ENCODE data around the gene GLI1. TPM values are rescaled to one million over a fixed set of nuclear protein-coding genes. Genes with fewer than 3 reads are reported as not detected.

The GLI1 gene
- total RNA-seq, 1 experiment from 2014 or later = 22.4 TPM

DNA sequence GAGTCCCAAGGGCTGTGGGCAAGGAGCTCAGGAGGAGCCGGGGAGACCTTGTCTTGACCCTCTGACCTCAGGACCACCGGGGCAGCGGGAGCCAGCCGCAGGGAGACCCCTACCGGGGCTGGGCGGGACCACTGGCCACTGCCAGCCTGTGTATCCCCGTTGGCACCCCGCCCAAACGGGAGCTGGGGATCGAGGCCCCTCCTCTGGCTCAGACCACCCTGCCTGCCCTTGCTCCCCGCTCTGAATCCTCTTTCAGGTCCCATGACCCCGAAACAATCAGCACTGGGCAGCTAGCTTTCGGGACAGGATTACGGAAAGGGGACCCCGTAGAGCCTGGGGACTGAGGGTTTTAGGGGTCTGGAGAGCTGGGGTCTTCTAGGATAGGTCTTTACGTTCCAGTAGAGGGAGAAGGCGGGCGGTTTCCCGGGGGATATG is 1.3 kb downstream of the GLI1 start:
- peaks cover 33% of the 10 kb centered on the region for H3K4me1 ChIP-seq (ENCODE audit: insufficient read depth, low read length, poor library complexity, severe bottlenecking)
- no peaks in the 10 kb centered on the region for H3K27me3 ChIP-seq (replicated peaks; ENCODE audit: insufficient read depth, low read depth, low read length, poor library complexity)
- BruUV-seq (replicated peaks) = no TSS peak
- CTCF ChIA-PET = no interaction called here
- intact Hi-C loops (cut with micrococcal nuclease; ENCODE audit: unreplicated experiment) = loop anchor here (2.0 to 5.0 kb wide), 2 partner anchors 162 to 281 kb away; no protein-coding TSS in a partner anchor
- H3K9me3 ChIP-seq (ENCODE audit: low read depth, low read length, poor library complexity, severe bottlenecking) = no peaks in the 10 kb centered on the region
- H3K36me3 ChIP-seq (ENCODE audit: insufficient read depth, low read length, poor library complexity, severe bottlenecking) = no peaks in the 10 kb centered on the region
- peak overlapping the region; percentile 85 for H3K27ac ChIP-seq (ENCODE audit: low read depth, low read length, poor library complexity, severe bottlenecking)
- peak overlapping the region; percentile 60 for H3K4me3 ChIP-seq (ENCODE audit: low read depth, low read length, poor library complexity, severe bottlenecking)
- no peak for TF ChIP-seq EZH2 (IDR thresholded peaks at IDR 0.05; ENCODE audit: borderline replicate concordance, low read depth, low read length, poor library complexity, severe bottlenecking)
- TF ChIP-seq, protein P1, sequence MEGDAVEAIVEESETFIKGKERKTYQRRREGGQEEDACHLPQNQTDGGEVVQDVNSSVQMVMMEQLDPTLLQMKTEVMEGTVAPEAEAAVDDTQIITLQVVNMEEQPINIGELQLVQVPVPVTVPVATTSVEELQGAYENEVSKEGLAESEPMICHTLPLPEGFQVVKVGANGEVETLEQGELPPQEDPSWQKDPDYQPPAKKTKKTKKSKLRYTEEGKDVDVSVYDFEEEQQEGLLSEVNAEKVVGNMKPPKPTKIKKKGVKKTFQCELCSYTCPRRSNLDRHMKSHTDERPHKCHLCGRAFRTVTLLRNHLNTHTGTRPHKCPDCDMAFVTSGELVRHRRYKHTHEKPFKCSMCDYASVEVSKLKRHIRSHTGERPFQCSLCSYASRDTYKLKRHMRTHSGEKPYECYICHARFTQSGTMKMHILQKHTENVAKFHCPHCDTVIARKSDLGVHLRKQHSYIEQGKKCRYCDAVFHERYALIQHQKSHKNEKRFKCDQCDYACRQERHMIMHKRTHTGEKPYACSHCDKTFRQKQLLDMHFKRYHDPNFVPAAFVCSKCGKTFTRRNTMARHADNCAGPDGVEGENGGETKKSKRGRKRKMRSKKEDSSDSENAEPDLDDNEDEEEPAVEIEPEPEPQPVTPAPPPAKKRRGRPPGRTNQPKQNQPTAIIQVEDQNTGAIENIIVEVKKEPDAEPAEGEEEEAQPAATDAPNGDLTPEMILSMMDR (conservative IDR thresholded peaks at IDR 0.05; ENCODE audit: low read depth, low read length) = no peak
- no peak for DNase-seq (ENCODE audit: low spot score)
- POLR2A ChIA-PET (ENCODE audit: low non-redundant PET) = interaction anchor here (0.7 kb wide), 1 partner anchor 1565 kb away, joined by 4 read pairs; no protein-coding TSS in a partner anchor

DNA sequence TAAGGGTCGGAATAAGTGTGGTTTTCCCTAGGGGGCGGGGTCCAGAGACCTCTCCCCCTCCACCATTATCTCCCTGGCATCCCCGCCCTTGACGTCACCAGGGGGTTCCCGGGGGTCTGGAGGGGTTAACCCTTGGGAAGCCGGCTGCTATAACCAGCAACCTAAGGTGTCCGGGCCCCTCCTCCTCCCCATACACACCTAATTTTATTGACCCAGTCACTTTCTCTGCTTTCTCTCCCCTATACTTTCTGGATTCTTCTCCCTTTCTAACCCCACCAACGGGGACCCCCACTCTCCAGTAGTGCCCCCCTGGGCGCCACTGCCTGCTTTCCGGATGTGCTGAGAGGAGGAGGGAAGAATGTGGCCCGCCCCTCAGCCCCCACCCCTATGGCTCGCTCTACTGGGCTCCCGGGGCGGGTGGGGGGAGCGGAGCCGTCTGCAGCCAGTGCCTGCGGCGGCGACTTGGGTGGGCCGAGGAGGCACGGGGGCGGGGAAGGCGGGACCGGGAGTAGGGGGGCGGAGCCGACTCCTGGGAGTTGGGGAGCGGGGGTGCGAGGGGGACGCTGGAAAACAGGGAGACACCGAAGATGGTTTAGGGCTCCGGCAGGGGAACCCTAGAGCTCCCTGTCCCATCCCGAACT is 1.8 kb downstream of the GLI1 start:
- Histone ChIP-seq H3K27ac (ENCODE audit: low read depth, low read length, poor library complexity, severe bottlenecking) (peak overlapping the region; percentile 85), H3K9me3 (ENCODE audit: low read depth, low read length, poor library complexity, severe bottlenecking) (no peaks in the 10 kb centered on the region), H3K4me1 (ENCODE audit: insufficient read depth, low read length, poor library complexity, severe bottlenecking) (peaks cover 31% of the 10 kb centered on the region), H3K36me3 (ENCODE audit: insufficient read depth, low read length, poor library complexity, severe bottlenecking) (no peaks in the 10 kb centered on the region), H3K27me3 (replicated peaks; ENCODE audit: insufficient read depth, low read depth, low read length, poor library complexity) (no peaks in the 10 kb centered on the region), H3K4me3 (ENCODE audit: low read depth, low read length, poor library complexity, severe bottlenecking) (peak overlapping the region; percentile 60)
- intact Hi-C loops (cut with micrococcal nuclease; ENCODE audit: unreplicated experiment) = loop anchor here (2.0 to 5.0 kb wide), 2 partner anchors 161 to 281 kb away; no protein-coding TSS in a partner anchor
- peak; percentile 92 for DNase-seq (ENCODE audit: low spot score)
- CTCF ChIA-PET = interaction anchor here (0.6 to 1.2 kb wide), 2 partner anchors 22 to 154 kb away, joined by 3 to 6 read pairs; no protein-coding TSS in a partner anchor
- POLR2A ChIA-PET (ENCODE audit: low non-redundant PET) = interaction anchor here (0.6 to 0.7 kb wide), 2 partner anchors 20 to 1565 kb away, joined by 4 to 7 read pairs; no protein-coding TSS in a partner anchor
- TF ChIP-seq, protein P1 (conservative IDR thresholded peaks at IDR 0.05; ENCODE audit: low read depth, low read length) = no peak
- no peak for TF ChIP-seq EZH2 (IDR thresholded peaks at IDR 0.05; ENCODE audit: borderline replicate concordance, low read depth, low read length, poor library complexity, severe bottlenecking)
- no TSS peak for BruUV-seq (replicated peaks)

DNA sequence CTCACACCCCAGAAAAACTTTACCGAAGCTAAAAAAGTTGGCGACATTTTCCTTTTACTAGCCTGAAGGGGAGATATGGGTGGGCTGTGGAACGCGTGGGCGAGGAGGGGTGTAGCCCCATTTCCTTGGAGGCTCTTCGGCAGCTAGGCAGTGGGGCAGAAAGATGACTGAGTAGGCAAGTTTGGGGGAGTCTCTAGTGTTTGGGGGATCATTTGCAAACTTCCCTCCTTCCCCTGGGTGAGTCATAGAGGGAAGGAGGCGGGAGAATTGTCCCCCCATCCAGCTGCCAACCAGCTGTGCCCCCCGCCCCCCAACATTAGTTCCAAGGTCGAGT is 2.3 kb downstream of the GLI1 start:
- Histone ChIP-seq H3K36me3 (ENCODE audit: insufficient read depth, low read length, poor library complexity, severe bottlenecking) (no peaks in the 10 kb centered on the region), H3K27me3 (replicated peaks; ENCODE audit: insufficient read depth, low read depth, low read length, poor library complexity) (no peaks in the 10 kb centered on the region), H3K27ac (ENCODE audit: low read depth, low read length, poor library complexity, severe bottlenecking) (peak overlapping the region; percentile 85), H3K4me3 (ENCODE audit: low read depth, low read length, poor library complexity, severe bottlenecking) (peak overlapping the region; percentile 60), H3K4me1 (ENCODE audit: insufficient read depth, low read length, poor library complexity, severe bottlenecking) (peaks cover 31% of the 10 kb centered on the region), H3K9me3 (ENCODE audit: low read depth, low read length, poor library complexity, severe bottlenecking) (no peaks in the 10 kb centered on the region)
- no TSS peak for BruUV-seq (replicated peaks)
- intact Hi-C loops (cut with micrococcal nuclease; ENCODE audit: unreplicated experiment) = loop anchor here (2.0 to 5.0 kb wide), 2 partner anchors 161 to 280 kb away; no protein-coding TSS in a partner anchor
- no peak for DNase-seq (ENCODE audit: low spot score)
- CTCF ChIA-PET = interaction anchor here (0.6 to 1.2 kb wide), 2 partner anchors 21 to 154 kb away, joined by 3 to 6 read pairs; no protein-coding TSS in a partner anchor
- TF ChIP-seq EZH2 (IDR thresholded peaks at IDR 0.05; ENCODE audit: borderline replicate concordance, low read depth, low read length, poor library complexity, severe bottlenecking) = no peak
- TF ChIP-seq, protein P1 (conservative IDR thresholded peaks at IDR 0.05; ENCODE audit: low read depth, low read length) = no peak
- POLR2A ChIA-PET (ENCODE audit: low non-redundant PET) = interaction anchor here (0.6 kb wide), 1 partner anchor 19 kb away, joined by 7 read pairs; no protein-coding TSS in a partner anchor
